ENCODE measurements around the gene RALGDS. TPM values are rescaled to one million over a fixed set of nuclear protein-coding genes. Genes with fewer than 3 reads are reported as not detected.

Gene RALGDS
- total and polyA plus RNA-seq, 11 donors = 17.8 to 70.1 (median 25.8) TPM

DNA sequence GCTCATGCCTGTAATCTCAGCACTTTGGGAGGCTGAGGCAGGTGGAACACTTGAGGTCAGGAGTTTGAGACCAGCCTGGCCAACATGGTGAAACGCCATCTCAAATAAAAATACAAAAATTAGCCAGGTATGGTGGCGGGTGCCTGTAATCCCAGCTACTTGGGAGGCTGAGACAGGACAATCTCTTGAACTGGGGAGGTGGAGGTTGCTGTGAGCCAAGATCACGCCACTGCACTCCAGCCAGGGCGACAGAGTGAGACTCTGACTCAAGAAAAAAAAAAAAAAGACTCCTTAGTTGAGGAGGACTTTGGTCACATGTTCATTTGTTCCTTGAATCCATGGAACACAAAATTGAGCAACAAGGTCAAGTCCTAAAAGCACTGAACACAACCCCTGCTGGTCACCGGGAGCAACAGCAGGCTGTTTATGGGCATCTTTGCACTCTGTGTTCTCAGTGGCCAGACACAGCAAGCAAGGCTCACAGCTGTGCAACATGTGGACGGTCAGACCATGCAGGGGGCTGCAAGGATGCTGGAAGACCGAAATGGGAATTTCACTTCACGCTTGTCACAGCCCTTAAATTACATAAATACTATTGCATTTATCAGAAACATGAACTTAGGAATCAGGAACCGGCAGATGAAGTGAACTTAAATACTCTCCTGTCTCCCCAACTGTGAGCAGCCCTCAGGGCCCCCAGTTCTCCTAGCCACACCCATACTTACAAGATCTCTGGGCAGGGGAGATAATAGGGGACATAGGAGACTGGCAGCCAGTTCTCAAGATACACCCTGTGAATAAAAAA, 39.9 kb upstream of the RALGDS start:
- Histone ChIP-seq H3K36me3 (peaks cover 0 to 31% (median 0%) of the 10 kb centered on the region in 9 donors), H3K9me3 (no peaks in the 10 kb centered on the region), H3K27ac (peak overlapping the region in 6 of 12 donors; percentile 3 to 47 (median 33)), H3K4me3 (no peak overlapping the region), H3K27me3 (no peaks in the 10 kb centered on the region), H3K4me1 (peaks cover 0 to 41% (median 16%) of the 10 kb centered on the region in 12 donors)
- 54 to 71% (median 64%) methylated on average over 9 of the region's 9 CpGs for WGBS, 4 donors
- intact Hi-C loops (cut with DNase I) = no loop called here
- TF ChIP-seq, protein P1, sequence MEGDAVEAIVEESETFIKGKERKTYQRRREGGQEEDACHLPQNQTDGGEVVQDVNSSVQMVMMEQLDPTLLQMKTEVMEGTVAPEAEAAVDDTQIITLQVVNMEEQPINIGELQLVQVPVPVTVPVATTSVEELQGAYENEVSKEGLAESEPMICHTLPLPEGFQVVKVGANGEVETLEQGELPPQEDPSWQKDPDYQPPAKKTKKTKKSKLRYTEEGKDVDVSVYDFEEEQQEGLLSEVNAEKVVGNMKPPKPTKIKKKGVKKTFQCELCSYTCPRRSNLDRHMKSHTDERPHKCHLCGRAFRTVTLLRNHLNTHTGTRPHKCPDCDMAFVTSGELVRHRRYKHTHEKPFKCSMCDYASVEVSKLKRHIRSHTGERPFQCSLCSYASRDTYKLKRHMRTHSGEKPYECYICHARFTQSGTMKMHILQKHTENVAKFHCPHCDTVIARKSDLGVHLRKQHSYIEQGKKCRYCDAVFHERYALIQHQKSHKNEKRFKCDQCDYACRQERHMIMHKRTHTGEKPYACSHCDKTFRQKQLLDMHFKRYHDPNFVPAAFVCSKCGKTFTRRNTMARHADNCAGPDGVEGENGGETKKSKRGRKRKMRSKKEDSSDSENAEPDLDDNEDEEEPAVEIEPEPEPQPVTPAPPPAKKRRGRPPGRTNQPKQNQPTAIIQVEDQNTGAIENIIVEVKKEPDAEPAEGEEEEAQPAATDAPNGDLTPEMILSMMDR (IDR thresholded peaks at IDR 0.05) = peak; percentile 57 to 83 (median 70)
- TF ChIP-seq POLR2A (IDR thresholded peaks at IDR 0.05) = no peak
- peak in 2 of 5 donors; percentile 67 to 79 for DNase-seq
- peak; percentile 65 to 77 (median 76) for ATAC-seq

GRCh38 chr9:133158695-133159094, 37.7 kb upstream of the RALGDS start:
- no peak overlapping the region for H3K4me3 ChIP-seq
- TF ChIP-seq, protein P1 (IDR thresholded peaks at IDR 0.05) = no peak
- no peak for TF ChIP-seq POLR2A (IDR thresholded peaks at IDR 0.05)
- DNase-seq (no peak), ATAC-seq (no peak)
- no peak overlapping the region for H3K27ac ChIP-seq
- intact Hi-C loops (cut with DNase I) = no loop called here
- H3K27me3 ChIP-seq = no peaks in the 10 kb centered on the region
- peaks cover 0 to 31% (median 5%) of the 10 kb centered on the region in 9 donors for H3K36me3 ChIP-seq
- H3K4me1 ChIP-seq = peaks cover 0 to 30% (median 13%) of the 10 kb centered on the region in 12 donors
- 87 to 94% (median 89%) methylated on average over 3 of the region's 3 CpGs for WGBS, 4 donors
- H3K9me3 ChIP-seq = no peaks in the 10 kb centered on the region

DNA sequence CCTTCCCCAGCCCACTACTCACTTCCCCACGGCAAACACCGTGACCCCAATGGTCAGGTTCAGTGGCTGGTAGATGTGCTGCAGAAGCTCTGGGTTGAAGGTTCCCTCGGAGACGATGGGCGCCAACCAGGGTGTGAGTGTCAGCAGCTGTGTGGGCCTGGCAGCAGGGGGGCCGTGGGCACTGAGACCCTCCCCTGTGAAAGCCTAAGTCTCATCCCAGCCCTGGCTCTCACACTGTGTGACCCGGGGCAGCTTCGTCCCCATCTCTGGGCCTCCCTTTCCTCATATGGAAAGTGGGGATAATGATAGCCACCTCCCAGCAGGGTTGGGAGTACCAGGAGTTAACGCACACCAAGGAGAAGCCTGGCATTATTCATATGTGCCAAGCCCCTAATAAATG, 34.1 kb upstream of the RALGDS start:
- intact Hi-C loops (cut with DNase I) = no loop called here
- Histone ChIP-seq H3K36me3 (peaks cover 0 to 28% (median 5%) of the 10 kb centered on the region in 9 donors), H3K4me3 (no peak overlapping the region), H3K9me3 (no peaks in the 10 kb centered on the region), H3K4me1 (peaks cover 0 to 9% (median 0%) of the 10 kb centered on the region in 12 donors), H3K27me3 (no peaks in the 10 kb centered on the region), H3K27ac (no peak overlapping the region)
- WGBS, 4 donors = 83 to 88% (median 84%) methylated on average over 8 to 9 of the region's 9 CpGs
- TF ChIP-seq, protein P1 (IDR thresholded peaks at IDR 0.05) = no peak
- no peak for TF ChIP-seq POLR2A (IDR thresholded peaks at IDR 0.05)
- ATAC-seq (no peak), DNase-seq (peak in 2 of 5 donors; percentile 14 to 34)

- intact Hi-C loops (cut with DNase I) = no loop called here
- H3K36me3 ChIP-seq = peaks cover 0 to 27% (median 5%) of the 10 kb centered on the region in 9 donors
- H3K27ac ChIP-seq = no peak overlapping the region
- ATAC-seq = no peak
- TF ChIP-seq, protein P1 (IDR thresholded peaks at IDR 0.05) = no peak
- TF ChIP-seq POLR2A (IDR thresholded peaks at IDR 0.05) = no peak
- H3K4me3 ChIP-seq = no peak overlapping the region
- H3K4me1 ChIP-seq = peaks cover 0 to 14% (median 5%) of the 10 kb centered on the region in 12 donors
- peak in 2 of 5 donors; percentile 11 to 13 for DNase-seq
- H3K9me3 ChIP-seq = no peaks in the 10 kb centered on the region
- 83 to 90% (median 90%) methylated on average over 13 of the region's 13 CpGs for WGBS, 4 donors
- H3K27me3 ChIP-seq = no peaks in the 10 kb centered on the region
Observed at GRCh38 chr9:133154097-133154989, 33.3 kb upstream of the RALGDS start.
